ENCODE measurements around the gene ANKLE2.
"Not testable (repeated sequence)": the region's sequence is repeated elsewhere in the genome, so short reads cannot be mapped to it uniquely, and the experiment has no call there.

Gene ANKLE2

GRCh38 chr12:132761032-132761920, at the start of gene ANKLE2:
Gene ANKLE2 (minus strand): TSS chr12:132761832. CDS start chr12:132761798, 34 bp downstream.
- DNase-seq (ENCODE audit: low read depth) = peak; percentile 49

- not testable (repeated sequence) for DNase-seq (ENCODE audit: low read depth)
These were observed 47.8 kb upstream of the ANKLE2 start for GRCh38 chr12:132809391-132809790.

GRCh38 chr12:132807295-132808092, 45.9 kb upstream of the ANKLE2 start:
- DNase-seq (ENCODE audit: low read depth) = no peak

- no peak for DNase-seq (ENCODE audit: low read depth)
These were observed 45.2 kb upstream of the ANKLE2 start for GRCh38 chr12:132806857-132807256.

- no peak for DNase-seq (ENCODE audit: low read depth)
These were observed 42.8 kb upstream of the ANKLE2 start for GRCh38 chr12:132804426-132804861.

DNA sequence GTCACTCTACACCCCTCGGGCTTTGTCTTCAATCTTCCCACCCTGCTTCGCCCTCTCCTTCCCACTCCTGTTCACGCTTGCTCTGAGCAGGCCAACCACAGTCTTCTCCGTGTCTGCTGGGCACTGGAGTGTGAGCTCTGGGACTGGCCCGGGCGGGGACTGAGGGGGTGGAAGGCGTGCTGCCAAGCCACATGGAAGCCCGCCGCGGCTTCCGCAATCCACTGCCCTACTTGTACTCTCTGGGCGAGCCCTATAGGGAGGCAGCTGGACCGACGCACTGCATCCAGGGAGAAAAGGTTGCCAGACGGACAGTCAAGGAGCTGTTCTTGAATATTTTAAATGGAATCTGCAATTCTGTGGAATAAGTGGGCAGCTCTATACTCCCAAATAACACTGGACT, 42.3 kb upstream of the ANKLE2 start:
- DNase-seq (ENCODE audit: low read depth) = no peak

DNA sequence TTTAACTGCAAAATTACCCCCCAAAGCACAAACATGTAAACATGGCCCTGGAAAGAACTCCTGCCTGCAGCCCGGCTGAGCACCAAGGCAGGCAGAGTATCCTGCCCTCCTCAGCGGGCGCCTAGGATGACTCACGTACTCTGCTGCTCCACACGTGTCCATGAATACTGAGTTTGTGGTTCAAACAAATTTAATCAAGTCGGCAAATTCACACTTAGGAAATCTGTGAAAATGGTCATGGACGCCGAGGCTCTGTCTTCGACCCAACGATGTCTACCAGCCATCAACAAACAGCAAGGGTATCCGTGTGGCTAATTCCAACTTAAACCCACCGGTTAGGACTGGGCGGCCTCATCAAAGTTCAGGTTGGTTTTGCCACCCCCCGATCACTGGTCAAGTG, 41.5 kb upstream of the ANKLE2 start:
- no peak for DNase-seq (ENCODE audit: low read depth)

- no peak for DNase-seq (ENCODE audit: low read depth)
These were observed 40.1 kb upstream of the ANKLE2 start for GRCh38 chr12:132801741-132802140.

DNA sequence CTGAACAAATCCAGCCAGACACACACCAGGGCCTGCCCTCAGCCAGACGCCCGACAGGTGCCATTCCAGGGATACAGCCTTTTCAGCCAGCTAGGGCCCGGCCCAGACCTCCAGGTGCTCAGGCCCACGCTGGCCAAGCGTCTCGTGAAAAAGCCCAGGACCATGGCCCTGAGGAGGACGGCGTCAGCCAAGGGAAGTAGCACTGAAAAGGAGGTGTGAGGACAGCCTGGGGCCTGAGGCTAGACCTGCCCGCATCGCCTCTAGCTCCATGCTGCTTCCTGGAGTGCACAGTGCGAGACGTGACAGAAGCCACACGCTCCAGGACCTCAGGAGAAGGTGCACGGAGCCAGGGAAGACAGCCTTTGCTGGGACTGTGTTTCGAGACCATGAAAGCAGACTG, 37.2 kb upstream of the ANKLE2 start:
- DNase-seq (ENCODE audit: low read depth) = no peak

DNA sequence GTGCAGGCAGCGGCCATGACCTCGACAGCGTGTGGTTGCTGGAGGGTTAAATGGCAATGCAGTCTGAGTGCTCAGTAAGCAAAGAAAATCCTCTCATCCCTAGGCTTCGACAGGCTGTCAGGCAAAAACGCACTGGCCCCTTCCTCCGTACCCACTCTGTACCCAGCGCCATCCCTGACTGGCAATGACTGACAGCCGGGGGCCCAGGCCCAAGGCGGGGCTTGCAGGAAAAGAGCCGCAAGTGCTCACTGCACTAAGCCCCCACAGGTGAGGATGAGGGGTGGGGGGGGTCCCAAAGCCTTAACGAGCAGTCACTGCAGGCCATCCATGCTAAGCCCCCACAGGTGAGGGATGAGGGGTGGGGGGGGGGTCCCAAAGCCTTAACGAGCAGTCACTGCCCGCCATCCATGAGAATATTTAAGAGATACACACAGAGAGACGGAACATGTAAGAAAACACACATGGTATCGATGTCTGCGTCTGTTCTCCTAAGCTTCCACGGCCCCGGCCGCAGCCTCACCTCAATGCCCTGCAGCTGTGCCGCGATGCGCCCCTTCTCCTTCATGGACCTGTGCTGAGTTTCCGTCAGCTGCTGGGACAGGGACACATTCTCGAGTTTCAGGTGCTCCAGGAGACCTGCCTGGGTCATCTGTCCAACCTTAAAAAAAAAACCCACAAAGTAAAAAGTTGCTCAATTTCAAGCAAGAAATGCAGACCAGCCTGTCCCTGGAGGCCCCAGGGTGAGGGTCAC, 36.4 kb upstream of the ANKLE2 start:
- no peak for DNase-seq (ENCODE audit: low read depth)

DNA sequence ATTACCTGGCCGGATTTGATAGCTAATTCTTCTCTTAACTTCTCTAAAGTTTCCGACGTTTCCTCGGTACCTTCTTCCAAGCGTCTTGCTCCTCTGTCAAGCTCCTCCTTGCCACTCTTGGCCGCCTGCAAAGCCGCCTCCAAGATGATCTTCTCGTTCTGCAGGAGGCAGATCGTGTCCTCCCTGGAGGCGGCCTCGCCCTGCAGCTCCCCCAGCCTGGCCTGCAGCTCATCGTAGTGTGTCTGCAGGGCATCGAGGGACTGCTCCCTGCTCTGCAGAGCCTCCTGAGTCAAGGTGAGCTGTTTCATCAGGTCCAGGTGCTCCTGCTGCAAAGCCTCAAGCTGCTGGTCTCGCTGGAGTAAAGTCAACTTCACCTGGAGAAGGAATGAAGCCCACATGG, 34.2 kb upstream of the ANKLE2 start:
- DNase-seq (ENCODE audit: low read depth) = no peak

- not testable (repeated sequence) for DNase-seq (ENCODE audit: low read depth)
These were observed 30.3 kb upstream of the ANKLE2 start for GRCh38 chr12:132791940-132792339.

DNA sequence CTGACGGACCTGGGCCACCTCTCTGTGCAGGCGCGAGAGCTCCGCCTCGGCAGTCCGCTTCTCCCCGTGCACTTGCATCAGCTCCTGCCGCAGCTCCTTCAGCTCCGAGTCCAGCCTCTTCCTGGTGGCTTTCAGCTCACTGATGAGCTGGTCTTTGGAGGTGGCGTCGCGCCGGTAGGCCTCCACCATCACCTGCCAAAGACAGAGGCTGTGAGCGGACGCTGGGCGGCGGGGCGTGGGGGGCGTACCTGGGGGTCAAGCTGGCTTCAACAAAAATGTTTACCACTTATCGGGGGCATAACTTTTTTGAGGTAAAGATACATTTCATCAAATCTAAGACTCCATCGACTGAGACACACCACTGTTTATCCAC, 27.5 kb upstream of the ANKLE2 start:
- DNase-seq (ENCODE audit: low read depth) = no peak

- DNase-seq (ENCODE audit: low read depth) = no peak
These were observed 26.9 kb upstream of the ANKLE2 start for GRCh38 chr12:132788375-132789098.

DNA sequence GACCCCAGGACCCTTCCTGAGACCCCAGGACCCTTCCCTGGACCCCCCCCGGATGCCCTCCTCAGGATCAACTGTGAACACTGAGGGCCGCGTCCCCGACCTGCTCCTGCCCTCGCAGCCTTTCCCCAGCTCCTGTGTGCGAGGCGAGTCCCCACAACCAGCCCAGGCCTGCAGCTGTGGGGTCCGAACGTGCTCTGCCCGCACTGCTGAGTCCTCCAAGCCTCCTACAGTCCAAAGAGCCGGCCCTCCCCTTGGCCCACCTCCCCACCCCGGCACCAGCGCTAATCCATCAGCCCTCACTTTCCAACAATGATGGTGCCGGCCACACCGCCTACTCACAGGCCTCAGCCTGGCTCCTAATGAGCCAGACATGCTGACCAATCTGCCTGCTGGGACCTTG, 26.2 kb upstream of the ANKLE2 start:
- no peak for DNase-seq (ENCODE audit: low read depth)

- DNase-seq (ENCODE audit: low read depth) = no peak
These were observed 24.6 kb upstream of the ANKLE2 start for GRCh38 chr12:132786192-132786591.

GRCh38 chr12:132784580-132784979, 22.9 kb upstream of the ANKLE2 start:
- DNase-seq (ENCODE audit: low read depth) = no peak

- no peak for DNase-seq (ENCODE audit: low read depth)
These were observed 22.4 kb upstream of the ANKLE2 start for GRCh38 chr12:132783917-132784531.

- DNase-seq (ENCODE audit: low read depth) = no peak
These were observed 20.3 kb upstream of the ANKLE2 start for GRCh38 chr12:132781938-132782337.

DNA sequence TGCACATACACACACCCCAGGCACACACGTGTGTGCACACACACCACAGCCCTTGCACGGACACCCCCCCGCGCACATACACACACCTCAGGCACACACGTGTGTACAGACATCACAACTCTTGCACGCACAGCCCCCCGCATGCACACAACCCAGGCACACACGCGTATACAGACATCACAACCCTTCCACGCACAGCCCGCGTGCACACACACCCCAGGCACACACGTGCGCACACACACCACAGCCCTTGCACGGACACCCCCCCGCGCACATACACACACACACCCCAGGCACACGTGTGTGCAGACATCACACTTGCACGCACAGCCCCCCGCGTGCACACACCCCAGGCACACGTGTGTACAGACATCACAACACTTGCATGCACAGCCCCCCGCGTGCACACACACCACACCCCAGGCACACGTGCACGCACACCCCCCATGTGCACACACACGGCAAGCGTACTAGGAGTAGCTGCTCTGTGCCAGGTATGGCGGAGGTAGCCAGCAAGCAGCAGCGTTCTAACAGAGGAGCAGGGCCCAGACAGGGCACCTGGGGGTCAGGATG, 18.2 kb upstream of the ANKLE2 start:
- DNase-seq (ENCODE audit: low read depth) = no peak

GRCh38 chr12:132777614-132778013, 16.0 kb upstream of the ANKLE2 start:
- no peak for DNase-seq (ENCODE audit: low read depth)
